GM21619 (cell line): Measurements from ENCODE around the gene CPB1.

Experiments
- ATAC-seq: cut with Tn5 transposase; IDR thresholded peaks from one replicate; pipeline ENCODE4 v1.9.1; 2021; ENCODE audit not compliant: unreplicated experiment

The CPB1 gene

DNA sequence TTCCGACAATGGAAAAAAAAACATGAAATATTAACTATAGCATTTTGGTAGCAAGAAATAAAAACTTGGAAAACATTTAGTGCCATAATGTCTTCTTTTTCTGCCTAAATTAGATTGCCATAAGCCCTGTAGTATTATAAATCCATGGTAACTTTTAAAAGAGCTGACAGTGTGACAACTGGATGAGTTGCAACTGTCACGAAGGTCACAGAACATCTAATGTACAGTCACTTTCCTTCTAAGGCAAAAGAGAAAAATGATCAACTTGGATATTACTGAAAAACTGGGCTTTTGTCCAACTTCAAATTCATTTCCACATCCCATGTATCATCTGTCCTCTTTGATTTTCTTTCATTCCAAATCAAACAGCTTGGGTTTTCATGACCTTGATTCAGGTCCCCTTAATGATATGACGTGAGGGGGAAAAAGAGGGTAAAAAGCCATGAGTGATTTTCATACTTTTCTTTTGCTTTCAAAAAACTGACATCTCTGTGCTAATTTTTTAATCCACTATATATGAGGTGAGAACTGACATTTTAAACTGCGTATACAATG lies 602 bp downstream of the CPB1 start:
- no peak for ATAC-seq

DNA sequence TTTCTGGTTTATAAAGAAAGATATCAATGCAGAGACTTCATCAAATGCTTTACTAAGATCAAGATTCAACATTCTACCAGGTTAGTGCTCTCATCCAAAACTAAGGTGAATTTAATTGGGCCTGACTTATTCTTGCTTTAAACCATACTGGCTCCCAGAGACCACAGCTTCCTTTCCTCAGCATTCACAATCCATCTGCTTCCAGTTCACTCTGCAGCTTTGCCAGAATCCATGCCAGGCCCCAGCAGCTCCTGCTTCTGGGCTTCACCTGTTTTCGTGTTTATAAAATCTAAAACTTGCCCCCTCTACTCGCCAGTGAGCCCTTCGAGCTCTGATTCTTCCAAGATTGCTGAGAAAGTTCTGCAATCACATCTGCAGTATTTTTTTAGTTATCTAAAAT lies 2.3 kb downstream of the CPB1 start:
- no peak for ATAC-seq

- ATAC-seq, result no peak
Measured at GRCh38 chr3:148833223-148833622, 5.6 kb downstream of the CPB1 start.

DNA sequence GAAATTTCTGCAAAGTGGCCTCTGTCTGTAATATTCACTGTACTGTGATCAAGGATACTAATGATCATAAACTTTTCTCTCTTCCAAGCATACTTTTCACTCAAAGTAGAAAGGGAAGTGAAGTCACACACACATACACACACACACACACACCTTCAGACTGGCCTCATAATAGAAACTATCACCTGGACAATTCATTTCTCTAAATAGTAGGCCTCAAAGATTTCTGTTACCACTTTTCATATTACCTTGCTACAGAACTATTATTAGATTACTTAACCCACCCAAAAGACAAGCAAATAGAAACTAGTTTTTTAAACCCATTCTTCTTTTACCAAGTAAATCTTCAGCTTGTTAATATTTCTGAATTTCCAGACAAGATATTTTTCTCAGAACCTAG lies 12.2 kb downstream of the CPB1 start:
- ATAC-seq, result peak; percentile 59

DNA sequence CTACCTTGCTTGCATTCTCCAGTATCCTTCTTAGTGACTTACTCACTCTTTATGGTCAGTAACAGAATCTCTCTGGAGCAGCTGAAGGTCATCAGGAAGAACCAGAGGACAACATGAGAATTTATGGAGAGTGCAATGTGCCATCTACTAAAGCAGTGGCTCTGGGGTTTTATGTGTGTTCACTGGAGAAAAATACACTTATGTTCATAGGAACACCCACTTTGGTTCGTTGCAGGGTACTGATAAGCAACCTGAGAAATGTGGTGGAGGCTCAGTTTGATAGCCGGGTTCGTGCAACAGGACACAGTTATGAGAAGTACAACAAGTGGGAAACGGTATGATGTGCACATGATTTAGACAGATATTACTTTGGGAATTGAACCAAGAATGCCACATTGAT lies 12.8 kb downstream of the CPB1 start:
- no peak for ATAC-seq

DNA sequence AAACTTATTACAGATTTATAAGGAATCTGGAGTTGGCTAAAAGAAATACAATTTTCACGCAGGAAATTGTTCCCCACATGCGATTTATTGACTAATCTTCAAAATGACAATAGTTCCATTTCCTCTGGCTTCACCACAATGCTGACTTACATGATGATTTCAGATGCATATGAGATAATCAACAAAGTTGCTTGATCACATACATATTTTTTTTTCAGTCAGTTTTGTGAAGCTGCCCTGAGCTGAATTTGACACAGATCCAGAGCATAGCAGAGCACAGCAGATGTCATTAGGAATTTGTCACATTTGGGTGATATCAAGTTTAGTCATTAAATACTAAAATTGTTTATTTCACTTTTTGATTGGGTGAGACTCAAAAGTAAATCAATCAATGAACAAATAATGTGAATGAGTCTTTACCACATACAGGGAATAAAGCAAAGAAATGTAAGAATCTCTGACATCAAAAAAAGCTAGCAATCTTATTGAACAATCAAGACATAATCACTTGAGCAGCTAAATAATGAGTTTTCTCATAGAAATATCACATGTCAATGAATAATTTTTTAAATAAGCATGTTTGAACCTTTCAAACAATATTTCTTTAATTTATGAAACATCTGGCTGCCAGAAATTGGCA lies 18.3 kb downstream of the CPB1 start:
- ATAC-seq, result no peak

GRCh38 chr3:148847351-148847750 lies 19.7 kb downstream of the CPB1 start:
- no peak for ATAC-seq

GRCh38 chr3:148848410-148848809 lies 20.8 kb downstream of the CPB1 start:
- ATAC-seq, result no peak

- ATAC-seq, result no peak
Measured at GRCh38 chr3:148852271-148852992, 24.8 kb downstream of the CPB1 start.

- no peak for ATAC-seq
Measured at GRCh38 chr3:148853076-148853475, 25.5 kb downstream of the CPB1 start.

- ATAC-seq, result no peak
Measured at GRCh38 chr3:148854061-148854460, 26.4 kb downstream of the CPB1 start.

GRCh38 chr3:148856384-148856783 lies 28.8 kb downstream of the CPB1 start:
- ATAC-seq, result no peak

- ATAC-seq, result no peak
Measured at GRCh38 chr3:148857316-148857715, 29.7 kb downstream of the CPB1 start.

GRCh38 chr3:148861277-148861869 lies 33.8 kb downstream of the CPB1 start:
- peak; percentile 85 for ATAC-seq

- no peak for ATAC-seq
Measured at GRCh38 chr3:148863297-148863696, 35.7 kb downstream of the CPB1 start.

DNA sequence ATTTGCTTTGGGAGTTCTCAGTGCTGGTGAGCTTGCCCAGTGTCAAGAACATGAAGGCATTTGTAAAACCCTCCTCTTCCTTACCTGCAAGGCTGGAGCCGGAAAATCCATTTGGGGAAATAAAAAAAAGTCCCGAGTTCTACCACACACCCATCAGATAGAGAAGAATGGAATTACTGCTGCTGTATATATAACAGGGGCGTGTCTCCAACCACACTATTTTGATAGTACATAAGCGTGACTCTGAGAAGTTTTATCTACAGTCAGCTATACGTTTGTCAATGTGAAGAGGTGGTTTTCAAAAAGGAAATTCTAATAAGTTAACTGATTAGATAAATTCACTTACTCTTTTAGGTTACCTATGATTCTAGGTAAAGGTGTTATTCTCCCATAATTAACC lies 36.2 kb downstream of the CPB1 start:
- ATAC-seq, result no peak

GRCh38 chr3:148865049-148865448 lies 37.4 kb downstream of the CPB1 start, which contains the start of gene CPA3:
Gene CPA3 (plus strand): TSS chr3:148865296. CDS start chr3:148865308, 12 bp downstream.
- ATAC-seq, result no peak

GRCh38 chr3:148866261-148866660 lies 38.6 kb downstream of the CPB1 start:
- no peak for ATAC-seq

- ATAC-seq, result no peak
Measured at GRCh38 chr3:148873270-148873927, 45.8 kb downstream of the CPB1 start.

DNA sequence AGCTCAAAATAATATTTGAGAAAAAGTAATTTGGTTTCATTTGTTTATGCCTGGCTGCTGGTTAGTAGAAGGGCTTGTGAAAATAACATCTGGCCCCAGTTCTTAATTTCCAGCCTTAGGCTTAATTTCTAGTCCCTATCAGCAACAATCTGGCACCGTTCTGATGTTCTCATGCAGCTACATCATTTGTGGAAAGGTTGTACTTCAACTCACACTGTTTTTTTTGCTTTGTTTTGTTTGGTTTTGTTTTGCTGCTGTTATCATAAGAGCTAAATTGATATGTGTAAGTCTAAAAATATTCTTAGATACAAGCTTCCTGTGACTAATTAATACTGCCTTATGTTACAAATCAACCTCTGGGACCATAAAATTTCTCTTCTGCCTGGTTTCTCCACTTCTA lies 46.4 kb downstream of the CPB1 start:
- no peak for ATAC-seq

GRCh38 chr3:148878095-148878494 lies 50.5 kb downstream of the CPB1 start:
- ATAC-seq, result no peak
